ENCODE results near the gene SPATA7. TPM values are rescaled to one million over a fixed set of nuclear protein-coding genes. Genes with fewer than 3 reads are reported as not detected.

SPATA7 gene
- total and polyA plus RNA-seq, 7 donors: 2.1 to 9.7 (median 4.8) TPM

DNA sequence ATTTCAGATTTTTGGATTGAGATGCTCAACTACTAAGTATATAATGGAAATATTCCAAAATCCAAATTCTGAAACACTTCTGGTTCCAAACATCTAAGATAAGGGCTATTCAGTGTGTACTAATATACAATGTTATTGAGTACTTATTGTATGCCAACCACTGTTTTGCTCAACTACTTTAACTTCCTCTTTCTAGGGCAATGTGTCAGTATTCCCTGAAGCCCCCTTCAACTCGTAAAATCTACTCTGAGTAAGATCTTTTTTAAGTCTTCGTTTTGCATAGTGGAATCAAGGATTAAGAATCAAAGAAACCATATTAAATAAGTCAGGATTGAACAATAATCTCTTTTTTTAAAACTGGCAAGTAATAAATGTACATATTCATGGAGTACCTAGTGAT lies 45.5 kb downstream of the SPATA7 start:
- Histone ChIP-seq H3K36me3 (ENCODE audit: insufficient read depth in 1 of 2, low read depth in 1 of 2) (peaks cover 0 to 35% of the 10 kb centered on the region in 2 donors), H3K9me3 (no peaks in the 10 kb centered on the region), H3K27me3 (ENCODE audit: insufficient read depth in 3 of 3, low read length in 2 of 3) (no peaks in the 10 kb centered on the region), H3K4me1 (no peaks in the 10 kb centered on the region), H3K4me3 (no peak overlapping the region), H3K27ac (no peak overlapping the region)
- TF ChIP-seq, protein P1, sequence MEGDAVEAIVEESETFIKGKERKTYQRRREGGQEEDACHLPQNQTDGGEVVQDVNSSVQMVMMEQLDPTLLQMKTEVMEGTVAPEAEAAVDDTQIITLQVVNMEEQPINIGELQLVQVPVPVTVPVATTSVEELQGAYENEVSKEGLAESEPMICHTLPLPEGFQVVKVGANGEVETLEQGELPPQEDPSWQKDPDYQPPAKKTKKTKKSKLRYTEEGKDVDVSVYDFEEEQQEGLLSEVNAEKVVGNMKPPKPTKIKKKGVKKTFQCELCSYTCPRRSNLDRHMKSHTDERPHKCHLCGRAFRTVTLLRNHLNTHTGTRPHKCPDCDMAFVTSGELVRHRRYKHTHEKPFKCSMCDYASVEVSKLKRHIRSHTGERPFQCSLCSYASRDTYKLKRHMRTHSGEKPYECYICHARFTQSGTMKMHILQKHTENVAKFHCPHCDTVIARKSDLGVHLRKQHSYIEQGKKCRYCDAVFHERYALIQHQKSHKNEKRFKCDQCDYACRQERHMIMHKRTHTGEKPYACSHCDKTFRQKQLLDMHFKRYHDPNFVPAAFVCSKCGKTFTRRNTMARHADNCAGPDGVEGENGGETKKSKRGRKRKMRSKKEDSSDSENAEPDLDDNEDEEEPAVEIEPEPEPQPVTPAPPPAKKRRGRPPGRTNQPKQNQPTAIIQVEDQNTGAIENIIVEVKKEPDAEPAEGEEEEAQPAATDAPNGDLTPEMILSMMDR (IDR thresholded peaks at IDR 0.05): no peak
- ATAC-seq (no peak), DNase-seq (no peak)
- intact Hi-C loops (cut with DNase I): no loop called here
- WGBS, 3 donors: 89 to 92% (median 90%) methylated on average over 2 of the region's 2 CpGs

DNA sequence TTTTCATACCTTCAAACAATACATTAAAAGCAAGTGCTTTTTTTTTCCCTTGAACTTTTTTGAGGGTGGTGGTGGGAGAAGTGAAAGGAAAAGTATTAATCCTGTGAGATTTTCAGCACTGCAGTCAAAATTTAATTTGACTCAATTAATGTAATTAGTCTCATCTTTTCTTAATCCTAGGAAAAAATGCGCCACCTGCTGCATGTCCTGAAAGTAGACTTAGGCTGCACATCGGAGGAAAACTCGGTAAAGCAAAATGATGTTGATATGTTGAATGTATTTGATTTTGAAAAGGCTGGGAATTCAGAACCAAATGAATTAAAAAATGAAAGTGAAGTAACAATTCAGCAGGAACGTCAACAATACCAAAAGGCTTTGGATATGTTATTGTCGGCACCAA lies 52.2 kb downstream of the SPATA7 start:
- no peak overlapping the region for H3K27ac ChIP-seq
- TF ChIP-seq, protein P1 (IDR thresholded peaks at IDR 0.05): no peak
- 89 to 94% (median 90%) methylated on average over 5 of the region's 5 CpGs for WGBS, 3 donors
- intact Hi-C loops (cut with DNase I): no loop called here
- H3K9me3 ChIP-seq: no peaks in the 10 kb centered on the region
- H3K4me1 ChIP-seq: no peaks in the 10 kb centered on the region
- no peaks in the 10 kb centered on the region for H3K27me3 ChIP-seq (ENCODE audit: insufficient read depth in 3 of 3, low read length in 2 of 3)
- no peak overlapping the region for H3K4me3 ChIP-seq
- H3K36me3 ChIP-seq (ENCODE audit: insufficient read depth in 1 of 2, low read depth in 1 of 2): peaks cover 0 to 44% of the 10 kb centered on the region in 2 donors
- DNase-seq (no peak), ATAC-seq (no peak)

DNA sequence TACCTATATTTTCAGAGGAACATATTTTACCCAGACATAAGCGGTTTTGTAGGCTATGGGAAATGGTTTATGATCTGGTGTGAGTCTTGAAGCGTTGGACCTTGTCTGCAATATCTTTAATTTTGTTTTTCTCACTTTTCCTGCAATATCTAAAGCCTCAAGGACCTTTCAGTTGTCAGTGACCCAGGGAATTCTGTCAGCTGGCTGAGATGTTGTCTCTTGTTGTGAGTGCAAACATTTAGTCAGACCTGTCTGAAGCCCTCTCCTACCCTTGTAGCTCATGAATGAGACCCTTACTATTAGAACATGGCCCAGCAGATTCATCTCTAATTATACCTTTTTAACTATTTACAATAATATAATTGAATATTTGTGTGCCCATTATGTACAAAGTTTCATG lies 53.6 kb downstream of the SPATA7 start:
- intact Hi-C loops (cut with DNase I): no loop called here
- Histone ChIP-seq H3K9me3 (no peaks in the 10 kb centered on the region), H3K27ac (no peak overlapping the region), H3K27me3 (ENCODE audit: insufficient read depth in 3 of 3, low read length in 2 of 3) (no peaks in the 10 kb centered on the region), H3K4me3 (no peak overlapping the region), H3K36me3 (ENCODE audit: insufficient read depth in 1 of 2, low read depth in 1 of 2) (peaks cover 0 to 36% of the 10 kb centered on the region in 2 donors), H3K4me1 (no peaks in the 10 kb centered on the region)
- 93 to 98% (median 94%) methylated on average over 2 of the region's 2 CpGs for WGBS, 3 donors
- DNase-seq: no peak
- TF ChIP-seq, protein P1 (IDR thresholded peaks at IDR 0.05): no peak
- no peak for ATAC-seq

DNA sequence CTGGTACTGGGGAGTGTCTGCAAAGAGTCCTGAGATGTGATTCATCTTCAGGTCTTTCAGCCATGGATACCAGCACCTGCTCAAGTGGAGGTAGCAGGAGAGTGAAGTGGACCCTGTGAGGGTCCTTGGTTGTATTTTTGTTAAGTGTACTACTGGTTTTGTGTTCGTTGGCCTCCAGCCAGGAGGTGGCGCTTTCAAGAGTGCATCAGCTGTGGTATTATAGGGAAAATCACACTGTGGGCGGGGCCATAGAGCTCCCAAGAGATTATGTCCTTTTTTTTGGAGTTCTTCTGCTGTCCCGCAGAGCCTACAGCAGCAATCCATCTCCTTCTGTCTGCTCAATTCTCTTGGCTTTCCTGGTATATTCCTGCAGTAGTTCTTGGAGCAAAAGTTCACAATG lies 66.8 kb downstream of the SPATA7 start:
- intact Hi-C loops (cut with DNase I): no loop called here
- H3K36me3 ChIP-seq (ENCODE audit: insufficient read depth in 1 of 2, low read depth in 1 of 2): peaks cover 0 to 10% of the 10 kb centered on the region in 2 donors
- ATAC-seq (no peak), DNase-seq (no peak)
- H3K27ac ChIP-seq: no peak overlapping the region
- WGBS, 3 donors: 91 to 95% (median 95%) methylated on average over 4 of the region's 4 CpGs
- H3K4me1 ChIP-seq: no peaks in the 10 kb centered on the region
- H3K4me3 ChIP-seq: no peak overlapping the region
- H3K27me3 ChIP-seq (ENCODE audit: insufficient read depth in 3 of 3, low read length in 2 of 3): no peaks in the 10 kb centered on the region
- H3K9me3 ChIP-seq: no peaks in the 10 kb centered on the region
- TF ChIP-seq, protein P1 (IDR thresholded peaks at IDR 0.05): no peak

DNA sequence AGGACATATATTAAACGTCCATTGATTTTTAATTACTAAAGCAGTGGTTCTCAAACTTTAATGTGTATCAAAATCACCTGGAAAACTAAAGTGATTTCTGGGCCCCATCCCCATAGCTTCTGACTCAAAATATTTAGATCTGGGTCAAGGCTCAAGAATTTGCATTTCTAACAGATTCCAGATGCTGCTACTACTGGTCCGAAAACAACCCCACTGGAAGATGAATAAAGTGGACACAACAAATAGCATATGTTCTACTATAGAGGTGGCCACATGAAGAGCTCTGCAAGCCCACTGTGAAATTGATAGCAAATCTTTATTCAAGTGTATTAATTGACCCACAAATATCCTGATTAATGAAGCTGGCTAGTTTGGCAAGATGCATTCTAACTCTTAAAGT lies 69.4 kb downstream of the SPATA7 start:
- 72 to 81% (median 73%) methylated on average over 2 of the region's 2 CpGs for WGBS, 3 donors
- TF ChIP-seq, protein P1 (IDR thresholded peaks at IDR 0.05): no peak
- Histone ChIP-seq H3K9me3 (no peaks in the 10 kb centered on the region), H3K36me3 (ENCODE audit: insufficient read depth in 1 of 2, low read depth in 1 of 2) (peaks cover 0 to 10% of the 10 kb centered on the region in 2 donors), H3K4me3 (no peak overlapping the region), H3K27me3 (ENCODE audit: insufficient read depth in 3 of 3, low read length in 2 of 3) (no peaks in the 10 kb centered on the region), H3K4me1 (no peaks in the 10 kb centered on the region), H3K27ac (no peak overlapping the region)
- intact Hi-C loops (cut with DNase I): no loop called here
- DNase-seq (no peak), ATAC-seq (no peak)

All from psoas muscle (tissue), 8 donors.